T-helper 9 cell (primary cell): ENCODE measurements around the gene KLF12.

ENCODE experiments used
- DNase-seq: peaks from one replicate; pipeline ENCODE4 v3.0.0-alpha.2; 2020

The KLF12 gene

DNA sequence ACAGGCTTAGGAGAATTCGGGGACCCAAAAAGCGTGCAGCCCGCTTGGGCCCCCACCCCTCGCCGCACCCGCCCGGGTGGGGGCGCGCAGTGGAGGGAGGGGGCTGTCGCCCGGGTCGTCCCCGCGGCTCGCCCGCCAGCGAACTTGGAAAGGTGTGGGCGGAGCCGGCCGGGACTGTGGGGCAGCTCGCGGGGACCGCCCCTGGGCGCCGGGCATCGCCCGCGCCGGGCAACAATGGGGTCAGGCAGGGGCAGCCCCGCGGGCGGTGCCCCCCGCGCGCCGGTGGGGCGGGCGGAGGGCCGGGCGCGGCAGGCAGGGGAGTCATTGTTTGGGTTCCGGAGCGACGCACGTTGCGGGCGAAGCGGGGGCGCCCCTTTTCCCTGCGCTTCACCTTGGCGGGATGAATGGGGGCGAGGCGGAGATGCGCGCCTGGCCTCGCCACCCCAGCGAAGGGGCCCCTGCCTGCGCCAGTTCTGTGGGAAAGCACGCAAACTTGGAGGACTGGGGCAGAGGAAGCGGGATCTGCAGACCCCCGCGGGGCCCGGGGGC, 647 bp upstream of the KLF12 start:
- DNase-seq = peak; percentile 66

DNA sequence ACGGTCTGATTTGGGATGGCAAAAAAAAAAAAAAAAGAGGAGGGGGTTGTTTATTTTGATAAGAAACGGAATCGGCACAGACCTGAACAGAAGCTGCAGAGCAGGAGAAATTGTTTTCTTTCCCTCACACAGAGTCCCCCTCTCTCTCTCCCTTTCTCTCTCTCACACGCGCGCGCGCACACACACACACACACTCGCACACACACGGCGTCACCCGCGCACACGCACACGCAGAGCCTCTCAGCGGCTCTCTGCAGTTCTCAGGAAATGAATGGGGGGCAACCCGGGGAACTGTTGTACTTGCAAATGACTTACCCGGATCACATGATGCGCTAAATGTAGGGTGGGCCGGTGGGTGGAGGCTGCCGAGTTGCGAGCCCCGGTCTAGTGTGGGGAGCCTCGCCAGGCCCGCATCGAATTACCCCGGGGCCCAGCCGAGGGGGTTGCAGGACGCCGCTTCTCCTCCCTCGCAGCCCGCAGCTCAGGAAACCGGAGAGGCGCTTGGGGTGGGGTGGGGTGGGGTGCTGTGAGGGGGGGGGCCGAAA, 475 bp downstream of the KLF12 start:
- peak; percentile 80 for DNase-seq

GRCh38 chr13:74132776-74133656, 1.2 kb downstream of the KLF12 start:
- peak; percentile 26 for DNase-seq

DNA sequence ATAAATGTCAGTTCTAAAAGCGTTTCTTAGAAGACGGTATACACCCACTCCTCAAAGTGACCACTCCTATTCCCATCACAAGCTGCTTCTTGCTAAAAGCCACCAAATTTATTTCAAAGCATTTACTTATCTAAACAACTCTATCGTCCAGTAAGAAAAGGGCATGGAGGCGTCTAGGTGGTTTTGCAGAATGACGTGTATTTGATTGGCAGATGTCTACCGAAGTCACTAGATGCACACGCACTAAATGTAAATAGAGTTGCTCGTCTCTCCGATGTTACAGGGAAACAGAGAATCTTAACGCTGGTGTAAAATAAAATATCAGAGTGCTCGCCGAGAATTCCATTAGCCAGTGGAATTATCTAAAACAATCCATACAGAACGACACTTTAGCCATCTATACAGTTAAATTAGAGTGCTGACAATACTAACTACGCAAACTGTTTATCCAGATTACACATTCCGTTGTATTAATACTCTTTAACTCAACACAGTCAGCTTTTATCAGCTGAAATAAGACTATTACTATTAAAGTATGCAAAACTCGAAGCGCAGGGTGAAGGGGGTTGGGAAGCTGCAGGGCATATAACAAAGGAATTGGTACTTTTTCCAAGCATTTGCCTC, 1.9 kb downstream of the KLF12 start:
- DNase-seq = no peak

GRCh38 chr13:74131227-74131626, 3.0 kb downstream of the KLF12 start:
- DNase-seq = no peak

GRCh38 chr13:74129500-74130191, 4.6 kb downstream of the KLF12 start:
- DNase-seq = no peak

GRCh38 chr13:74128156-74128767, 5.9 kb downstream of the KLF12 start:
- DNase-seq = no peak

DNA sequence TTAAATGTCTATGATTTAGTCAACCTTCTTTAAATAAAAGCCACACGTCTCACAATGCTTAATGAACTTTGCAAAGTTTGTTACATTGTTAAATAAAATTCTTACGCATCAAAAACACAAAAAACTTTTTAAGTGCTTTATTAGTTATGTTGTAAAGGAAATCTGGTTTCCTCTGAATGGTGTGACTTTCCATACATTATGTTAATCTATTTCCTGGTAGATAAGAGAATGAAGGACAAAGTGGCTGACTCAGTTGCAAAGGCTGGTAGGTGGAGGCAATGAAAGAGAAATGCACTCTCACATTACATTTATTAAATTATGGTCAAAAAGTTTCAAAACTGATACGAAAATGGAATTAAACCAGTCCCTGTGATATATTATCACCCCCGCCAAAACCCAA, 15.9 kb downstream of the KLF12 start:
- DNase-seq = no peak

- no peak for DNase-seq
These were observed 16.9 kb downstream of the KLF12 start for GRCh38 chr13:74117207-74117705.

GRCh38 chr13:74115133-74115532, 19.1 kb downstream of the KLF12 start:
- no peak for DNase-seq

- DNase-seq = no peak
These were observed 19.6 kb downstream of the KLF12 start for GRCh38 chr13:74114641-74115040.

DNA sequence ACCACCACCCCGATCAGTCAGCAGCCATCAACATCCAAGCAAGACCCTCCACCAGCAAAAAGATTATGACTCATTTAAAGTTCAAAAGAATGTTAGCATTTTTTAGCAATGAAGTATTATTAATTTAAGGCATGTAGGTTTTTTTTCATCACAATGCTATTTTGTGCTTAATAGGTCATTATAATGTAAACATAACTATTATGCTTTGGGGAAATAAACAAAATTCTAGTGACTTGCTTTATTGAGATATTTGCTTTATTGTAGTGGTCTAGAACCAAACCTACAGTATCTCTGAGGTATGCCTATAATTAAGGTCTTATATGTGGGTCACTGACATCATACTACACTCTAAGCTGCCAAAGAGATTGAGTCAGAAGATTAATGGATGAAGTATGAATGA, 20.0 kb downstream of the KLF12 start:
- DNase-seq = no peak

DNA sequence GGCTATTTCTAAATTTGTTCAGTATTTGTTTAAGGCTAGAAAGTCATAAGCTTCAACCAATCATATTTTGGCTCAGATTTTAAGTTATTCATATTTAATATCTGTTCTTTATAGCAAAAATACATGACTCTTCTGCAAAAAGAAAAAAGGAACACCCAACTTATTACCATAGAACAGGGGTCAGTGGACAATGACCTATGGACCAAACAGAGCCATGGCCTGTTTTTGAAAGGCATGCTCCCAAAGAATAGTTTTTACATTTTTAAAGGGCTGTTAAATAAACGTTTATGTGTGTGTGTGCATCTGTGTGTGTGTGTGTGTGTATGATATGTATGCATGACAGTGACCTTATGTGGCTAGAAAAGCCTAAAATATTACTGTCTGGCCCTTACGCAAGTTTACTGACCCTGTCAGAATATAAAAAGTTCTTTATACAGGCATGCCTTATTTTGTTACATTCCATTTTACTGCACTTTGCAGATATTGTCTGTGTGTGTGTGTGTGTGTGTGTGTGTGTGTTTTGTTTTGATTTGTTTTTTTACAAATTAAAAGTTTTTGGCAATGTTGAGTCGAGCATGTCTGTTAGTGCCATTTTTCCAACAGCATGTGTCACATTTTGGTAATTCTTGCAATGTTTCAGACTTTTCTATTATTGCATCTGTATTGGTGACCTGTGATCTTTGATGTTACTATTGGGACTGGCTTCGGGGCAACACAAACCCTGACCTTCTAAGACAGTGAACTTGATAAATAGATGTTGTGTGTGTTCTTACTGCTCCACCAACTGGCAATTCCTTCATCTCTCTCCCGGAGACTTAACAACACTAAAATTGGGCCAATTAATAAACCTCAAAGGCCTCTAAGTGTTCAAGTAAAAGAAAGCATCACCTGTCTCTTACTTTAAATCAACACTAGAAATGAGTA, 22.0 kb downstream of the KLF12 start:
- DNase-seq = no peak

- DNase-seq = no peak
These were observed 22.8 kb downstream of the KLF12 start for GRCh38 chr13:74111399-74111798.

- no peak for DNase-seq
These were observed 24.2 kb downstream of the KLF12 start for GRCh38 chr13:74110053-74110452.

- DNase-seq = no peak
These were observed 26.6 kb downstream of the KLF12 start for GRCh38 chr13:74107598-74107997.

DNA sequence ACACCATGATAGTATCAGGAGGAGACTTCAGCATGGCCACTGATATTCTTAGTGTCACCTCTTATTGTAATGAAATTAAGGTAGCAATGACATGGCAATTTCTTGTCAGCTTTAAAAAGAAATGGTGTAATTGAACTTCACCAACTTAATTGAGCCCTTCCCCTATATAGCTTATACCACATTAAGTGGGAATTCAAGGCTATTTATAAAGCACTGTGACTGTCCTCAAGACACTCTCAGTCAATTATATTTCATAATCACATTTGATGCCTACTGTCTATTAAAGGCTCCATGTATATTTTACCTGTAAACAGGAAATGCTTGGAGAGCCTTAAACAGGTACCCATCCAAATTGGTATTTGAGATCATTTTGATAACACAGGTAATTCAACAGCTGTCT, 28.3 kb downstream of the KLF12 start:
- no peak for DNase-seq

DNA sequence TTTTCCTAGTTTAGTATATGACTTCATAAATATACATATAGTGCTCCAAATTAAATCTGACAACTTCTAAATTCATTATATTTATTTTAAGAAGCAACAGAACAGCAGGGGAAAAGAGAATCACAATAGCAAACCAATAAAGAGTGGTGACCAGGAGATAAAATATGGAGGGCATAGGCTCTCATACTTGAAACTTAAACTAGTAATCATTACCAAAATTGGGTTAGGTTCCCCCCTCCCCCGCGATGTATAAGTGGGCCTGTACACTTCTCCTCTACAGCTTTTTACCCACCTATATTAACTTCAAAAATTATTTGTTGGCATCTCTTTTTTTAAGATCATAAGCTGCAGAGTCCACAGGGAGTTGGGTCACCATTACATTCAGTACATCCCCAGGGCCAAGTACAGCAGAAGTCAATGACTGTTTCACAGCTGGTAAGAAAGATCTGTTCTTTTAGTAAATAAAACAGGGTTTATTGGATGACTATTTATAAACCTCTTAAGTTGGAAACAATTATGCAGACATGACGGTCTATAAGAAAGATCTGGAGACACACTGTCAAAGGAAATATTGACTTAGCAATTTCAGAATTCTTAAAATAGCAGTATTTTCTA, 29.4 kb downstream of the KLF12 start:
- DNase-seq = no peak

DNA sequence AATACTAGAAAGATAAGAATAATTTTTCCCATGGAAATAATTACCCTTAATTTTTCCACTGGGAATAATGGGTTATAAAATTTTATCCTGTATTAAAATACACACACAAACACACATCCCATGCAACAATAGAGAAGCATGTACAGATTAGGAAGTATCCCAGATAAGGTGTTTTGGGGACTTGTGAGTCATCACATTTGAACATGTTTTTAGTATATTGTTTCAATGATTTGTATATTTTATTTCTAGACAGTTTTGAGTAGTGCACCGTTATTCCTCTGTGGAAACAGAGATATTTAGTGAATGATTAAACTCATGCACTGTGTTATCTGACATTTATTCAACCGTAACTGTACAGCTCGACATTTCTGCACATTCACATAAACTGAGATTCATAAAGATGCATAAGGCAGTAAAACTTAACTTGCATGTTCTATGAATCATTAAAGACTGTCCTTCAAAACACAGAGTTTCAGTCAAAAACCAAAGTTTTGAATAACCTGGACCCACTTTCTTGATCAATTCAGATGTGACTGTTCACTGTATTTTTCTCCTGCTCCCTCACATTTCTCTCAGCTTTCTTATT, 30.1 kb downstream of the KLF12 start:
- no peak for DNase-seq

DNA sequence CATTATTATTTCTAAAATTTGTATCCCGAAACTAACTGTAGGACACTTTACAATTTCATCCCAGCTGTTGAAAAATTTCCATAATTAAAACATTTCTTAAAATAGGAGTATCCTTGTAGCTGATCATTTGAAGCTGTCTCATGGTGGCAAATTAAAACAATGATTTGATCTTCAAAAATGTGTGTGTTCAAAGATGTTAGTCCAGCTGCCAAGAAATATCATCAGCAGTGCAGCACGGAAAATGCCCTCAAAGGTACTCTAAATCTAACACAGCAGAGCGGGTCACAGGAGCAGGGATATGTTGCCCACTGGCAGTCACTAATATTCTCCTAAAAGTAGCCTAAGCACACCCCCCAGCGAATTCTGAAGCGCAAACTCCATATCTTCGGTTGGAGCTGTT, 31.0 kb downstream of the KLF12 start:
- DNase-seq = no peak

- no peak for DNase-seq
These were observed 31.5 kb downstream of the KLF12 start for GRCh38 chr13:74102691-74103090.
